Fibroblast of lung (primary cell): Measurements from ENCODE around the gene CYP2W1. TPM values are rescaled to one million over a fixed set of nuclear protein-coding genes. Genes with fewer than 3 reads are reported as not detected.

Source experiments
- DNase-seq, 2 donors: peaks; one replicate each; pipeline versions ENCODE4 v3.0.0 to v3.0.0-alpha.2; 2010; ENCODE audit warnings: low read depth in 2 of 2
- H2AFZ ChIP-seq: 2 replicates; pipeline ENCODE4 v1.5.1; 2012; ENCODE audit warnings: low read length, control low read depth, inconsistent platforms
- H3K27ac ChIP-seq: 2 replicates; pipeline ENCODE4 v1.5.1; 2011; ENCODE audit warnings: low read length, control low read depth; ENCODE audit not compliant: insufficient read depth
- H3K27me3 ChIP-seq: 2 replicates; pipeline ENCODE4 v1.5.1; 2011; ENCODE audit warnings: mild to moderate bottlenecking, low read length; ENCODE audit not compliant: control insufficient read depth, insufficient read depth
- H3K36me3 ChIP-seq: 2 replicates; pipeline ENCODE4 v1.5.1; 2011; ENCODE audit warnings: low read length; ENCODE audit not compliant: control insufficient read depth, insufficient read depth
- H3K4me1 ChIP-seq: 2 replicates; pipeline ENCODE4 v1.5.1; 2011; ENCODE audit warnings: low read length; ENCODE audit not compliant: control insufficient read depth, insufficient read depth; ENCODE audit errors: extremely low read depth
- H3K4me2 ChIP-seq: 2 replicates; pipeline ENCODE4 v1.5.1; 2011; ENCODE audit warnings: low read length, control low read depth; ENCODE audit not compliant: insufficient read depth; ENCODE audit errors: extremely low read depth
- H3K4me3 ChIP-seq, 4 experiments: fragments of 200-600 bp in 1 of 4; sonication (generic) in 1 of 4; replicated peaks in 1 of 4; 2 replicates each; pipeline ENCODE4 v1.5.1; 2011 to 2016; ENCODE audit warnings: low read length in 4 of 4, low read depth in 3 of 4, mild to moderate bottlenecking in 3 of 4, control low read depth in 2 of 4, inconsistent platforms in 1 of 4, mixed read lengths in 1 of 4; ENCODE audit not compliant: insufficient read depth in 1 of 4; ENCODE audit errors: control extremely low read depth in 1 of 4
- H3K79me2 ChIP-seq: 2 replicates; pipeline ENCODE4 v1.5.1; 2012; ENCODE audit warnings: mild to moderate bottlenecking, low read length, inconsistent platforms; ENCODE audit not compliant: control insufficient read depth, insufficient read depth
- H3K9ac ChIP-seq: 2 replicates; pipeline ENCODE4 v1.5.1; 2011; ENCODE audit warnings: mild to moderate bottlenecking, low read length, control low read depth; ENCODE audit not compliant: insufficient read depth
- H3K9me3 ChIP-seq: 2 replicates; pipeline ENCODE4 v1.5.1; 2012; ENCODE audit warnings: low read depth, low read length; ENCODE audit not compliant: control insufficient read depth, insufficient read depth
- H4K20me1 ChIP-seq: 2 replicates; pipeline ENCODE4 v1.5.1; 2011; ENCODE audit warnings: low read length; ENCODE audit not compliant: control insufficient read depth, insufficient read depth; ENCODE audit errors: extremely low read depth
- CTCF ChIP-seq, 2 donors: IDR thresholded peaks in 1 of 2; conservative IDR thresholded peaks in 1 of 2; 1 replicate in 1 of 2; 2 replicates in 1 of 2; pipeline ENCODE4 v1.5.1; 2011 to 2012; ENCODE audit warnings: low read length in 2 of 2, control low read depth in 1 of 2, inconsistent platforms in 1 of 2, low read depth in 1 of 2, mild to moderate bottlenecking in 1 of 2
- EZH2 ChIP-seq: IDR thresholded peaks from 2 replicates; pipeline ENCODE4 v1.5.1; 2012; ENCODE audit warnings: low read length, control low read depth, mild to moderate bottlenecking; ENCODE audit errors: missing control alignments
- polyA plus RNA-seq, 2 donors: library from polyadenylated mRNA; depleted of rRNA in 1 of 2; stranded (reverse) in 1 of 2; unstranded in 1 of 2; fragments of >200 nt; gene quantifications; 2 replicates each; pipeline ENCODE4 v1.2.1, GENCODE V29; 2011 to 2012; ENCODE audit warnings: missing spikeins in 1 of 2
- total RNA-seq: library from RNA; depleted of rRNA; stranded (reverse); fragments of >200 nt; gene quantifications from 2 replicates; pipeline ENCODE4 v1.2.1, GENCODE V29; 2014

The CYP2W1 gene
- total and polyA plus RNA-seq, 2 donors (not counting 1 experiment from before 2014, with no cell fraction given), result not detected

GRCh38 chr7:966291-967069, 16.5 kb upstream of the CYP2W1 start:
- Histone ChIP-seq H2AFZ (no peak overlapping the region), H3K79me2 (peaks cover 11% of the 10 kb centered on the region), H3K27me3 (no peaks in the 10 kb centered on the region), H3K4me3 (no peak overlapping the region), H3K4me2 (no peak overlapping the region), H3K27ac (no peak overlapping the region), H3K9me3 (no peaks in the 10 kb centered on the region), H4K20me1 (no peaks in the 10 kb centered on the region), H3K4me1 (peaks cover 3% of the 10 kb centered on the region), H3K36me3 (peaks cover 13% of the 10 kb centered on the region), H3K9ac (no peak overlapping the region)
- no peak for TF ChIP-seq CTCF (conservative IDR thresholded peaks at IDR 0.05 in 1 of 2, IDR thresholded peaks at IDR 0.05 in 1 of 2; ENCODE audit: low read depth in 1 of 2, low read length in 2 of 2)
- TF ChIP-seq EZH2, result no peak
- no peak for DNase-seq

- Histone ChIP-seq H3K27me3 (no peaks in the 10 kb centered on the region), H3K79me2 (peaks cover 18% of the 10 kb centered on the region), H3K4me3 (no peak overlapping the region), H3K9me3 (no peaks in the 10 kb centered on the region), H3K4me2 (no peak overlapping the region), H2AFZ (no peak overlapping the region), H3K4me1 (peaks cover 3% of the 10 kb centered on the region), H3K9ac (no peak overlapping the region), H3K27ac (no peak overlapping the region), H3K36me3 (peaks cover 20% of the 10 kb centered on the region), H4K20me1 (no peaks in the 10 kb centered on the region)
- DNase-seq, result no peak
- TF ChIP-seq CTCF (conservative IDR thresholded peaks at IDR 0.05 in 1 of 2, IDR thresholded peaks at IDR 0.05 in 1 of 2; ENCODE audit: low read depth in 1 of 2, low read length in 2 of 2) (no peak), EZH2 (no peak)
Measured at GRCh38 chr7:967361-968082, 15.5 kb upstream of the CYP2W1 start.
